ENCODE data around the gene GALK1. TPM values are rescaled to one million over a fixed set of nuclear protein-coding genes. Genes with fewer than 3 reads are reported as not detected.
A peak's percentile ranks its signal among the peaks of the same experiment; 100 is the strongest.

GALK1 gene
- total and polyA plus RNA-seq, 2 donors from 2014 or later = 34.5 to 105 TPM

- no peaks in the 10 kb centered on the region for H3K9me3 ChIP-seq (ENCODE audit: control insufficient read depth in 2 of 3, insufficient read depth in 1 of 3, low read length in 3 of 3)
- intact Hi-C loops (cut with DNase I) = no loop called here
- H3K9ac ChIP-seq (ENCODE audit: low read length in 3 of 3) = no peak overlapping the region
- FAIRE-seq (no peak), DNase-seq (peak in 1 of 5 donors; percentile 47)
- no peak overlapping the region for H3K4me3 ChIP-seq (ENCODE audit: low read length in 3 of 3)
- peaks cover 0 to 9% (median 6%) of the 10 kb centered on the region in 3 donors for H3K4me1 ChIP-seq (ENCODE audit: control insufficient read depth in 2 of 3, insufficient read depth in 2 of 3, low read depth in 1 of 3, low read length in 3 of 3)
- no peak overlapping the region for H3K27ac ChIP-seq (ENCODE audit: low read depth in 2 of 2, low read length in 2 of 2)
- no peaks in the 10 kb centered on the region for H3K27me3 ChIP-seq (ENCODE audit: control insufficient read depth, insufficient read depth, low read length)
- TF ChIP-seq CTCF (IDR thresholded peaks at IDR 0.05; ENCODE audit: borderline replicate concordance, extremely low read depth, insufficient read depth) = no peak
- no peaks in the 10 kb centered on the region for H3K36me3 ChIP-seq (ENCODE audit: control insufficient read depth in 2 of 3, insufficient read depth in 3 of 3, low read length in 3 of 3)
These were observed 989 bp upstream of the GALK1 start for GRCh38 chr17:75765981-75766380.

GRCh38 chr17:75764417-75764710, 628 bp downstream of the GALK1 start:
- H3K27me3 ChIP-seq (ENCODE audit: control insufficient read depth, insufficient read depth, low read length) = no peaks in the 10 kb centered on the region
- no peaks in the 10 kb centered on the region for H3K9me3 ChIP-seq (ENCODE audit: control insufficient read depth in 2 of 3, insufficient read depth in 1 of 3, low read length in 3 of 3)
- DNase-seq (no peak), FAIRE-seq (no peak)
- peak overlapping the region; percentile 78 to 81 for H3K27ac ChIP-seq (ENCODE audit: low read depth in 2 of 2, low read length in 2 of 2)
- H3K36me3 ChIP-seq (ENCODE audit: control insufficient read depth in 2 of 3, insufficient read depth in 3 of 3, low read length in 3 of 3) = no peaks in the 10 kb centered on the region
- no peak for TF ChIP-seq CTCF (IDR thresholded peaks at IDR 0.05; ENCODE audit: borderline replicate concordance, extremely low read depth, insufficient read depth)
- intact Hi-C loops (cut with DNase I) = no loop called here
- H3K9ac ChIP-seq (ENCODE audit: low read length in 3 of 3) = peak overlapping the region in 2 of 3 donors; percentile 54 to 75
- H3K4me1 ChIP-seq (ENCODE audit: control insufficient read depth in 2 of 3, insufficient read depth in 2 of 3, low read depth in 1 of 3, low read length in 3 of 3) = peaks cover 0 to 12% (median 12%) of the 10 kb centered on the region in 3 donors
- peak overlapping the region; percentile 31 to 73 (median 41) for H3K4me3 ChIP-seq (ENCODE audit: low read length in 3 of 3)

DNA sequence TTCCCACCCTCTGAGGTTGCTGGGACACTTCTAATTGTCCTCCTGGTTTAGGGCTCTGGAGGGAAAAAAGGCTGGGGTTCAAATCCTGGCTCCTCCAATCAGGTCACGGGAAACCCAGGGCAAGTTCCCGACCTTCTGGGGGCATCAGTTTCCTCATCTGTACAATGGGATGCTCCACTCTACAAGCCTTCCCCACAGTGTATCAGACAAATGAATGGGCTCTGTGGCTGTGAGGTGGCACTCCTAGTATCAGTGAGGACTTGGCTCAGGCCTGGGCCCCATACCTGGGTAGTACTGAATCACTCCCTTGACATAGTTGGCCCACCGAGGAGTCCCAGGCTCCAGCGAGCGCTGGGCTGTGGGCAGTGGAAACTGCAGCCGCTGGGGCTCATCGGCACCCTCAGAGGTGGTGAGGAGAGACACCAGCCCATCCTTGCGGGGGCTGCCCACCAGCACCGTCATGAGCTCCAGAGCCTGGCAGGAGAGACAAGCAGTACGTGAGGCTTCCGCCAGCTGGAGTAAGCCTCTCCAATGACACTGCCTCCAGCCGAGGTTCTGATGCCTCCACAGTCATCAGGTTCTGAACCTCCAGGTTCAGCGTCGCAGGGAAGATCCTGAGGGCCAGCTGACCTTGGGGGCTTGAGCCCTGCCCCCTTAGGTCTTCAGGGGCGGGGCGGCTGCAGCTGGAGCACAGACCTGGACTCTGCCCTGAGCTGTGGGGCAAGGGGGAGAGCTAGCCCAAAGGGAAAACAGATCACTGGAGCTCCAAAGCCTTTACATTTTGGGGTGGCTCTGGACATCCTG, 1.2 kb downstream of the GALK1 start:
- H3K4me3 ChIP-seq (ENCODE audit: low read length in 3 of 3) = peak overlapping the region; percentile 31 to 73 (median 41)
- no peaks in the 10 kb centered on the region for H3K27me3 ChIP-seq (ENCODE audit: control insufficient read depth, insufficient read depth, low read length)
- H3K9ac ChIP-seq (ENCODE audit: low read length in 3 of 3) = peak overlapping the region in 2 of 3 donors; percentile 54 to 75
- no peaks in the 10 kb centered on the region for H3K36me3 ChIP-seq (ENCODE audit: control insufficient read depth in 2 of 3, insufficient read depth in 3 of 3, low read length in 3 of 3)
- DNase-seq = peak in 2 of 5 donors; percentile 25 to 73
- intact Hi-C loops (cut with DNase I) = no loop called here
- no peaks in the 10 kb centered on the region for H3K9me3 ChIP-seq (ENCODE audit: control insufficient read depth in 2 of 3, insufficient read depth in 1 of 3, low read length in 3 of 3)
- H3K4me1 ChIP-seq (ENCODE audit: control insufficient read depth in 2 of 3, insufficient read depth in 2 of 3, low read depth in 1 of 3, low read length in 3 of 3) = peaks cover 0 to 12% (median 12%) of the 10 kb centered on the region in 3 donors
- peak overlapping the region; percentile 78 to 81 for H3K27ac ChIP-seq (ENCODE audit: low read depth in 2 of 2, low read length in 2 of 2)
- no peak for TF ChIP-seq CTCF (IDR thresholded peaks at IDR 0.05; ENCODE audit: borderline replicate concordance, extremely low read depth, insufficient read depth)
- FAIRE-seq = no peak
